A549 (cell line): ENCODE results near the gene ESPNL. TPM values are rescaled to one million over a fixed set of nuclear protein-coding genes. Genes with fewer than 3 reads are reported as not detected.

Experiments
- ATAC-seq, 2 experiments: fragments of 200-7000 bp in 1 of 2; fragments of >200 bp in 1 of 2; cut with Nextera tagmentation in 1 of 2; cut with Tn5 transposase in 1 of 2; 3 replicates each; pipeline versions ENCODE4 v1.8.0 to v1.9.1; 2018 to 2020; ENCODE audit warnings: mild to moderate bottlenecking in 1 of 2, moderate library complexity in 1 of 2
- CTCF ChIA-PET: fragments of 300-600 bp; sonication (Branson Sonifier 250); formaldehyde crosslinking; extraction: SDS; loops from one replicate; lab custom pipeline; 2021; ENCODE audit warnings: antibody characterized with exemption, inconsistent platforms; lab: Yijun Ruan, JAX
- POLR2A ChIA-PET: fragments of 350-600 bp; formaldehyde crosslinking; extraction: SDS; loops from one replicate; lab custom pipeline; 2021; ENCODE audit warnings: antibody characterized with exemption, inconsistent platforms; lab: Yijun Ruan, JAX
- DNase-seq, 2 experiments: peaks; one replicate each; pipeline versions ENCODE4 v3.0.0 to v3.0.0-alpha.2; 2011 to 2016; ENCODE audit warnings: low read depth in 1 of 2, low spot score in 1 of 2
- FAIRE-seq: peaks from 2 replicates; lab custom pipeline; 2011; peaks lifted over from hg19 to GRCh38; lab: Jason Lieb, UNC
- H3K27ac ChIP-seq, 2 experiments: fragments of >200 bp; sonication (Bioruptor Twin); formaldehyde crosslinking; 3 replicates each; pipeline ENCODE4 v1.5.1; 2016 to 2017
- H3K4me1 ChIP-seq: fragments of >200 bp; sonication (Bioruptor Twin); formaldehyde crosslinking; 3 replicates; pipeline ENCODE4 v1.6.1; 2016
- H3K4me2 ChIP-seq: fragments of >200 bp; sonication (Bioruptor Twin); formaldehyde crosslinking; 3 replicates; pipeline ENCODE4 v1.6.1; 2016
- H3K4me3 ChIP-seq: fragments of >200 bp; sonication (Bioruptor Twin); formaldehyde crosslinking; 3 replicates; pipeline ENCODE4 v1.5.1; 2016
- H3K9me3 ChIP-seq: fragments of >200 bp; sonication (Bioruptor Twin); formaldehyde crosslinking; 3 replicates; pipeline ENCODE4 v1.6.1; 2016
- CHD2 ChIP-seq: fragments of 150-350 bp; IDR thresholded peaks from 2 replicates; pipeline ENCODE4 v1.6.1; 2014; ENCODE audit warnings: low read length; ENCODE audit not compliant: partially characterized antibody
- CTCF ChIP-seq: fragments of >200 bp; sonication (Bioruptor Twin); formaldehyde crosslinking; IDR thresholded peaks from 3 replicates; pipeline ENCODE4 v1.5.1; 2016
- E2F6 ChIP-seq: IDR thresholded peaks from 2 replicates; pipeline ENCODE4 v1.6.1; 2012; ENCODE audit warnings: low read depth, borderline replicate concordance
- FOSB ChIP-seq: fragments of 250-450 bp; sonication (Bioruptor Pico); IDR thresholded peaks from 2 replicates; pipeline ENCODE4 v1.5.0; 2020; ENCODE audit warnings: mild to moderate bottlenecking, moderate library complexity
- FOSL2 ChIP-seq, 2 experiments: fragments of 450-650 bp in 1 of 2; fragments of >200 bp in 1 of 2; sonication (Bioruptor Twin) in 1 of 2; formaldehyde crosslinking; IDR thresholded peaks; 2 replicates each; pipeline versions ENCODE4 v1.5.0 to v1.6.1; 2016 to 2020; ENCODE audit warnings: mild to moderate bottlenecking in 1 of 2, moderate library complexity in 1 of 2
- JUNB ChIP-seq: fragments of >200 bp; sonication (Bioruptor Twin); formaldehyde crosslinking; IDR thresholded peaks from 2 replicates; pipeline ENCODE4 v1.6.1; 2016
- NFE2L2 ChIP-seq: fragments of 150-350 bp; conservative IDR thresholded peaks from 2 replicates; pipeline ENCODE4 v1.6.1; 2014; ENCODE audit warnings: low read length
- NPAS2 ChIP-seq: fragments of 250-450 bp; sonication (Bioruptor Pico); IDR thresholded peaks from 2 replicates; pipeline ENCODE4 v1.8.0; 2022; ENCODE audit warnings: mild to moderate bottlenecking, moderate library complexity, borderline replicate concordance
- NR3C1 ChIP-seq: fragments of >200 bp; sonication (Bioruptor Twin); formaldehyde crosslinking; IDR thresholded peaks from 3 replicates; pipeline ENCODE4 v1.6.1; 2017
- PBX3 ChIP-seq: IDR thresholded peaks from 2 replicates; pipeline ENCODE4 v1.6.1; 2012
- PHF8 ChIP-seq: fragments of 200-600 bp; sonication (generic); IDR thresholded peaks from 2 replicates; pipeline ENCODE4 v1.6.1; 2016; ENCODE audit warnings: low read depth, mild to moderate bottlenecking, antibody characterized with exemption, moderate library complexity, borderline replicate concordance
- POLR2A ChIP-seq: IDR thresholded peaks from 2 replicates; pipeline ENCODE4 v1.6.1; 2012; ENCODE audit warnings: mild to moderate bottlenecking, low read length
- RAD21 ChIP-seq, 2 experiments: fragments of >200 bp in 1 of 2; sonication (Bioruptor Twin) in 1 of 2; formaldehyde crosslinking in 1 of 2; IDR thresholded peaks in 1 of 2; conservative IDR thresholded peaks in 1 of 2; 2 replicates in 1 of 2; 3 replicates in 1 of 2; pipeline ENCODE4 v1.6.1; 2012 to 2018; ENCODE audit warnings: inconsistent platforms in 1 of 2
- RFX5 ChIP-seq: fragments of 450-650 bp; IDR thresholded peaks from 2 replicates; pipeline ENCODE4 v1.7.1; 2014; ENCODE audit warnings: antibody characterized with exemption, mild to moderate bottlenecking, moderate library complexity
- RNF2 ChIP-seq: fragments of 200-600 bp; sonication (generic); IDR thresholded peaks from 2 replicates; pipeline ENCODE4 v1.6.1; 2016; ENCODE audit warnings: low read depth, mild to moderate bottlenecking, antibody characterized with exemption, moderate library complexity, borderline replicate concordance
- SREBF2 ChIP-seq: fragments of 450-650 bp; IDR thresholded peaks from 2 replicates; pipeline ENCODE4 v1.6.1; 2014; ENCODE audit warnings: mild to moderate bottlenecking, moderate library complexity
- USF2 ChIP-seq: fragments of 450-650 bp; IDR thresholded peaks from 2 replicates; pipeline ENCODE4 v1.6.1; 2014; ENCODE audit warnings: antibody characterized with exemption
- WGBS: methylation state at CpG from one replicate; pipeline ENCODE4 v1.1.6; 2017; ENCODE audit errors: missing lambda C conversion rate; 5-methylcytosine and 5-hydroxymethylcytosine counted together
- polyA plus RNA-seq, 4 experiments: library from polyadenylated mRNA; depleted of rRNA in 3 of 4; stranded (reverse); fragments of >200 nt; fragmentation: RNase III in 1 of 4; extraction: RNeasy Plus Mini Kit Qiagen cat#74134 plus additional on column Dnase treatment in 1 of 4; gene quantifications; 2 replicates in 3 of 4; 3 replicates in 1 of 4; pipeline ENCODE4 v1.2.3, GENCODE V29; 2011 to 2017

ESPNL gene
- polyA plus RNA-seq, 2 of the 4 experiments (the other 2 are of a cell fraction), result 0.04 to 0.22 TPM

GRCh38 chr2:238106698-238107524 lies 6.8 kb downstream of the ESPNL start:
- DNase-seq, result no peak
- no peak for FAIRE-seq
- H3K4me2 ChIP-seq, result 0 out of 3 replicates have a peak overlapping the region, but pooled peaks have one; percentile 31
- H3K4me1 ChIP-seq, result no peaks in the 10 kb centered on the region
- POLR2A ChIA-PET, result no interaction called here
- no peak for TF ChIP-seq POLR2A
- TF ChIP-seq CTCF, result peak; percentile 26; the same call in 2 of the 3 replicates
- peak in 1 of 2 experiments; percentile 38; a peak in 2 of 5 replicates for TF ChIP-seq RAD21 (conservative IDR thresholded peaks at IDR 0.05 in 1 of 2, IDR thresholded peaks at IDR 0.05 in 1 of 2)
- peak; percentile 27 to 51; a peak in 3 of 6 replicates for ATAC-seq
- peaks cover 3% of the 10 kb centered on the region; the same call in 1 of the 3 replicates for H3K9me3 ChIP-seq
- H3K4me3 ChIP-seq, result no peak overlapping the region
- WGBS, result 71% methylated on average over 21 of the region's 28 CpGs
- H3K27ac ChIP-seq, result no peak overlapping the region
- CTCF ChIA-PET, result interaction anchor here (1.5 kb wide), 1 partner anchor 13 kb away, joined by 3 read pairs; no protein-coding TSS in a partner anchor

GRCh38 chr2:238107525-238108422 lies 7.6 kb downstream of the ESPNL start:
- peak in 1 of 2 experiments; percentile 47; a peak in 3 of 6 replicates for ATAC-seq
- no peak for DNase-seq
- Histone ChIP-seq H3K4me1 (no peaks in the 10 kb centered on the region), H3K4me2 (0 out of 3 replicates have a peak overlapping the region, but pooled peaks have one; percentile 31), H3K4me3 (no peak overlapping the region), H3K9me3 (peaks cover 10% of the 10 kb centered on the region), H3K27ac (no peak overlapping the region)
- TF ChIP-seq RFX5, result no peak
- no peak for TF ChIP-seq PHF8
- no peak for TF ChIP-seq E2F6
- TF ChIP-seq FOSB, result no peak
- no peak for TF ChIP-seq NFE2L2
- no peak for TF ChIP-seq RNF2
- TF ChIP-seq NPAS2 (CRISPR knock-in tag), result no peak
- TF ChIP-seq PBX3, result no peak
- no peak for TF ChIP-seq USF2
- no peak for TF ChIP-seq CHD2
- no peak for TF ChIP-seq NR3C1
- no peak for TF ChIP-seq JUNB
- TF ChIP-seq FOSL2 (IDR thresholded peaks at IDR 0.05), result no peak
- TF ChIP-seq FOSL2 (CRISPR knock-in tag; IDR thresholded peaks at IDR 0.05), result no peak
- no peak for TF ChIP-seq SREBF2
- no peak for TF ChIP-seq RAD21 (conservative IDR thresholded peaks at IDR 0.05 in 1 of 2, IDR thresholded peaks at IDR 0.05 in 1 of 2)
- POLR2A ChIA-PET, result interaction anchor here (1.4 kb wide), 1 partner anchor 47 kb away, joined by 3 read pairs; the partner anchor contains the start of gene SCLY
- WGBS, result 77% methylated on average over 22 of the region's 28 CpGs
- CTCF ChIA-PET, result interaction anchor here (1.5 kb wide), 1 partner anchor 12 kb away, joined by 3 read pairs; no protein-coding TSS in a partner anchor
- FAIRE-seq, result no peak
